Measurements from ENCODE around the gene RTEL1. TPM values are rescaled to one million over a fixed set of nuclear protein-coding genes. Genes with fewer than 3 reads are reported as not detected.

Gene RTEL1
- total RNA-seq, 1 experiment from 2014 or later, result 33.4 TPM

DNA sequence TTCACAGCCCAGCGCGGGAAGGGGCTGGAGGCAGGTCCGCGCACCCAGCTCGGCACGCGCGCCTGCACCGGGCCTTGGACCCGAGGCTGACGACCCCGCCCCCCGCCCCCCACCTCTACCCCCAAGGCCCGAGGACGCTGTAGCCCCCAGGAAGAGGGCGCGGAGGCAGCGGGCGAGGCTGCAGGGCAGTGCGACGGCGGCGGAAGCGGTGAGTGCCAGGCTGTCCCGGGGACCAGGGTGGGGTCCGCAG lies 79.5 kb downstream of the RTEL1 start:
- Histone ChIP-seq H3K9ac (ENCODE audit: extremely low read depth, insufficient read length, low read length) (no peak overlapping the region), H3K4me2 (ENCODE audit: insufficient read depth, insufficient read length, low read length) (peak overlapping the region; percentile 37)
- H3K9me3 Mint-ChIP-seq, result no peaks in the 10 kb centered on the region

More for the DNA sequence above, 79.5 kb downstream of the RTEL1 start:
- no peak for DNase-seq
- no peak overlapping the region for H3K56ac ChIP-seq (ENCODE audit: insufficient read length, low read depth, low read length)
- no peak overlapping the region for H4K91ac ChIP-seq (ENCODE audit: insufficient read length, low read depth, low read length)
- H3K36me3 Mint-ChIP-seq (ENCODE audit: insufficient read depth in 1 of 3, low read depth in 3 of 3), result peaks cover 9 to 18% (median 10%) of the 10 kb centered on the region in 3 experiments; a peak in 6 of 7 replicates
- H2BK15ac ChIP-seq (ENCODE audit: low read depth, low read length), result no peak overlapping the region
- H3K18ac ChIP-seq (ENCODE audit: insufficient read length, low read depth, low read length), result no peak overlapping the region
- H3K14ac ChIP-seq (ENCODE audit: insufficient read depth, low read length), result no peak overlapping the region
- no peaks in the 10 kb centered on the region for H3K4me1 ChIP-seq (ENCODE audit: insufficient read depth, low read length)
- no CpG with 5 or more reads among the region's 26 CpGs for WGBS (ENCODE audit: extremely low coverage, insufficient read length, low lambda C conversion rate)
- H3K79me2 ChIP-seq (ENCODE audit: insufficient read depth, low read length), result no peaks in the 10 kb centered on the region
- no peak overlapping the region for H4K5ac ChIP-seq (ENCODE audit: insufficient read length, low read depth, low read length)
- no peak overlapping the region for H2AK5ac ChIP-seq (ENCODE audit: insufficient read length, low read length)
- no peak overlapping the region for H2AFZ ChIP-seq (ENCODE audit: low read length)
- no peaks in the 10 kb centered on the region; the same call in 1 of the 2 replicates for H3K27me3 Mint-ChIP-seq (ENCODE audit: low read depth)
- no peaks in the 10 kb centered on the region for H3K9me3 ChIP-seq (ENCODE audit: control insufficient read depth, low read depth, low read length)
- H3K4me3 Mint-ChIP-seq, result no peak overlapping the region
- H3K27ac Mint-ChIP-seq, result no peak overlapping the region
- no peak overlapping the region for H2BK120ac ChIP-seq (ENCODE audit: low read depth, low read length, poor library complexity, severe bottlenecking)
- H3K27me3 ChIP-seq (ENCODE audit: insufficient read depth, low read length), result no peaks in the 10 kb centered on the region
- H3K4ac ChIP-seq (ENCODE audit: low read depth, low read length), result no peak overlapping the region
- TF ChIP-seq, protein P1, sequence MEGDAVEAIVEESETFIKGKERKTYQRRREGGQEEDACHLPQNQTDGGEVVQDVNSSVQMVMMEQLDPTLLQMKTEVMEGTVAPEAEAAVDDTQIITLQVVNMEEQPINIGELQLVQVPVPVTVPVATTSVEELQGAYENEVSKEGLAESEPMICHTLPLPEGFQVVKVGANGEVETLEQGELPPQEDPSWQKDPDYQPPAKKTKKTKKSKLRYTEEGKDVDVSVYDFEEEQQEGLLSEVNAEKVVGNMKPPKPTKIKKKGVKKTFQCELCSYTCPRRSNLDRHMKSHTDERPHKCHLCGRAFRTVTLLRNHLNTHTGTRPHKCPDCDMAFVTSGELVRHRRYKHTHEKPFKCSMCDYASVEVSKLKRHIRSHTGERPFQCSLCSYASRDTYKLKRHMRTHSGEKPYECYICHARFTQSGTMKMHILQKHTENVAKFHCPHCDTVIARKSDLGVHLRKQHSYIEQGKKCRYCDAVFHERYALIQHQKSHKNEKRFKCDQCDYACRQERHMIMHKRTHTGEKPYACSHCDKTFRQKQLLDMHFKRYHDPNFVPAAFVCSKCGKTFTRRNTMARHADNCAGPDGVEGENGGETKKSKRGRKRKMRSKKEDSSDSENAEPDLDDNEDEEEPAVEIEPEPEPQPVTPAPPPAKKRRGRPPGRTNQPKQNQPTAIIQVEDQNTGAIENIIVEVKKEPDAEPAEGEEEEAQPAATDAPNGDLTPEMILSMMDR (conservative IDR thresholded peaks at IDR 0.05), result no peak
- no peaks in the 10 kb centered on the region for H4K20me1 ChIP-seq (ENCODE audit: control insufficient read depth, insufficient read depth, insufficient read length)
- H3K23me2 ChIP-seq (ENCODE audit: insufficient read length, low read depth, low read length, poor library complexity, severe bottlenecking), result peaks cover 9% of the 10 kb centered on the region
- no peak overlapping the region for H2BK12ac ChIP-seq (ENCODE audit: insufficient read length, low read depth, low read length)
- no peak overlapping the region for H3T11ph ChIP-seq (ENCODE audit: low read length)
- H2BK5ac ChIP-seq (ENCODE audit: insufficient read length, low read length), result no peak overlapping the region
- peaks cover 0 to 2% of the 10 kb centered on the region in 2 experiments; a peak in 1 of 4 replicates for H3K4me1 Mint-ChIP-seq
- no peak overlapping the region for H3K23ac ChIP-seq (ENCODE audit: insufficient read length, low read depth, low read length)
- H2BK20ac ChIP-seq (ENCODE audit: low read depth, low read length, poor library complexity, severe bottlenecking), result no peak overlapping the region
- no peaks in the 10 kb centered on the region for H3K79me1 ChIP-seq (ENCODE audit: insufficient read depth, low read depth, low read length, poor library complexity, severe bottlenecking)
- no peak overlapping the region for H3K27ac ChIP-seq (ENCODE audit: insufficient read length, low read depth, low read length)
- H4K8ac ChIP-seq (replicated peaks; ENCODE audit: insufficient read length, low read depth, low read length), result no peak overlapping the region
